ENCODE measurements around the gene NINJ1.

DNA sequence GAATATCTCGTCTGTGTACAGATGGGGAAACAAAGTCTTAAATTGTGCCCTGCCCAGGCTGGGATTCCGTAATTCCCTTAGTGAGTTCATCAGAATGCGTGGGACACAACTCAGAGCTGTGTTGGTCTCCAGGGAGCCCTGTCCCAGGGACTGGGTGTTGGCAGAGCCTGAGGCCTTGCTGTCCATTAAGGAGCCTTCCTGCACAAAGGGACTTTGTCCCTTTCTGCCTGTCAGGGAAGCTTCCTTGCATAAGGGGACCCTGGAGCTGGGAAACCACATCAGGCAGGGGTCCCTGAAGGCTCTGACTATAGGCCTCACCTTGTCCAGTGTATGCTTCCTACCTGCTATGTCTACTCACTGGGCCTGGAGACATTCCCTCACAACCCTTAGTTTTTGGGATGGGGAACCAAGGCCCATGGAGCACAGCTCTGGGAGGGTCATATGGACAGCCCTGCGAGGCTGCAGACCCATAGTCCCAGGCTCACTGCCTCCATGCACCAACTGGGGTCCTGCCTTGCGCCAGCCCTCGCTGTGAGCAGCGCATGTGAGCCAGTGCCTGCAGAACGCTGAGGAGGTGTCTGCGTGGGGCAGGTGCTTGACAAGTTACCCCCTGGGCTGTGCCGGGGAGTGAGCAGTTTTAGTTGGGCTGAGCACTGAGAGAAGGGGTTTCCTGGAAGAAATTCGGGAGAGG lies 36.4 kb downstream of the NINJ1 start:
- TF ChIP-seq, protein P1, sequence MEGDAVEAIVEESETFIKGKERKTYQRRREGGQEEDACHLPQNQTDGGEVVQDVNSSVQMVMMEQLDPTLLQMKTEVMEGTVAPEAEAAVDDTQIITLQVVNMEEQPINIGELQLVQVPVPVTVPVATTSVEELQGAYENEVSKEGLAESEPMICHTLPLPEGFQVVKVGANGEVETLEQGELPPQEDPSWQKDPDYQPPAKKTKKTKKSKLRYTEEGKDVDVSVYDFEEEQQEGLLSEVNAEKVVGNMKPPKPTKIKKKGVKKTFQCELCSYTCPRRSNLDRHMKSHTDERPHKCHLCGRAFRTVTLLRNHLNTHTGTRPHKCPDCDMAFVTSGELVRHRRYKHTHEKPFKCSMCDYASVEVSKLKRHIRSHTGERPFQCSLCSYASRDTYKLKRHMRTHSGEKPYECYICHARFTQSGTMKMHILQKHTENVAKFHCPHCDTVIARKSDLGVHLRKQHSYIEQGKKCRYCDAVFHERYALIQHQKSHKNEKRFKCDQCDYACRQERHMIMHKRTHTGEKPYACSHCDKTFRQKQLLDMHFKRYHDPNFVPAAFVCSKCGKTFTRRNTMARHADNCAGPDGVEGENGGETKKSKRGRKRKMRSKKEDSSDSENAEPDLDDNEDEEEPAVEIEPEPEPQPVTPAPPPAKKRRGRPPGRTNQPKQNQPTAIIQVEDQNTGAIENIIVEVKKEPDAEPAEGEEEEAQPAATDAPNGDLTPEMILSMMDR (conservative IDR thresholded peaks at IDR 0.05 in 1 of 2, IDR thresholded peaks at IDR 0.05 in 1 of 2; ENCODE audit: low read depth in 1 of 2, low read length in 2 of 2), result no peak
- TF ChIP-seq EZH2 (IDR thresholded peaks at IDR 0.05; ENCODE audit: low read length, missing control alignments), result no peak
